Prostate gland (tissue), 2 donors: ENCODE data around the gene SH3PXD2A.

Experiments
- POLR2A ChIP-seq: fragments of 450-650 bp; IDR thresholded peaks from one replicate; pipeline ENCODE4 v1.6.1; 2016; ENCODE audit warnings: antibody characterized with exemption, mild to moderate bottlenecking
- TF ChIP-seq, protein P1 (sequence below), 4 experiments: fragments of 200-600 bp in 2 of 4; fragments of 450-650 bp in 2 of 4; sonication (generic) in 2 of 4; IDR thresholded peaks; 1 replicate in 3 of 4; 2 replicates in 1 of 4; pipeline ENCODE4 v1.5.1; 2016 to 2019; ENCODE audit warnings: antibody characterized with exemption in 4 of 4, mild to moderate bottlenecking in 2 of 4, moderate library complexity in 2 of 4

DNA sequence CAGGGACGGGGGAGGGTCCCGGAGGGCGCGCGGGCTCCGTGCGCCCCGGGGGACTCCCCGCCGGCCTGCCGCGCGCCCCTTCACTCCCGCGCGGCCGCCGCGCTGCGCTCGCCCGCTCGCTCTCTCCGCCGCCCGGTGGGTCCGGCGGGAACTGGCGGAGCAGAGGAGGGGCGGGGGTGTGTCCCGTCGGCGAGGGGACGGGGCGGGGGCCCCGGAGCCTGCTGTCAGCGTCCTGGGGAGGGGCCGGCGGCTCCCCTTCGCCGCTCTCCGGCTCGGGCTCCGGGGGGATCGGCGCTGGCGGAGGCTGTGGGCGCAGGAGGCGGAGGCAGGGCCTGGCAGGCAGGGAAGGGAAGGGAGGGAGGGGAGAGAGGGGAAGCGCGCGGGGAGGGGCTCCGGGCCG is at the start of gene SH3PXD2A:
- TF ChIP-seq POLR2A: peak; percentile 51
- TF ChIP-seq, protein P1, sequence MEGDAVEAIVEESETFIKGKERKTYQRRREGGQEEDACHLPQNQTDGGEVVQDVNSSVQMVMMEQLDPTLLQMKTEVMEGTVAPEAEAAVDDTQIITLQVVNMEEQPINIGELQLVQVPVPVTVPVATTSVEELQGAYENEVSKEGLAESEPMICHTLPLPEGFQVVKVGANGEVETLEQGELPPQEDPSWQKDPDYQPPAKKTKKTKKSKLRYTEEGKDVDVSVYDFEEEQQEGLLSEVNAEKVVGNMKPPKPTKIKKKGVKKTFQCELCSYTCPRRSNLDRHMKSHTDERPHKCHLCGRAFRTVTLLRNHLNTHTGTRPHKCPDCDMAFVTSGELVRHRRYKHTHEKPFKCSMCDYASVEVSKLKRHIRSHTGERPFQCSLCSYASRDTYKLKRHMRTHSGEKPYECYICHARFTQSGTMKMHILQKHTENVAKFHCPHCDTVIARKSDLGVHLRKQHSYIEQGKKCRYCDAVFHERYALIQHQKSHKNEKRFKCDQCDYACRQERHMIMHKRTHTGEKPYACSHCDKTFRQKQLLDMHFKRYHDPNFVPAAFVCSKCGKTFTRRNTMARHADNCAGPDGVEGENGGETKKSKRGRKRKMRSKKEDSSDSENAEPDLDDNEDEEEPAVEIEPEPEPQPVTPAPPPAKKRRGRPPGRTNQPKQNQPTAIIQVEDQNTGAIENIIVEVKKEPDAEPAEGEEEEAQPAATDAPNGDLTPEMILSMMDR (IDR thresholded peaks at IDR 0.05): peak in 3 of 4 experiments; percentile 28 to 40 (median 29)
